Type B pancreatic cell (in vitro differentiated cells): ENCODE data around the gene PTPRM. TPM values are rescaled to one million over a fixed set of nuclear protein-coding genes. Genes with fewer than 3 reads are reported as not detected.

Experiments used
- DNase-seq: peaks from one replicate; pipeline ENCODE4 v3.0.0; 2021; ENCODE audit warnings: mixed read lengths; ENCODE audit not compliant: unreplicated experiment; ENCODE audit errors: extremely low spot score
- H3K27ac Mint-ChIP-seq: 2 replicates; pipeline ENCODE4 v1.8.0; 2021; ENCODE audit warnings: mild to moderate bottlenecking, mixed read lengths
- H3K27me3 Mint-ChIP-seq: 2 replicates; pipeline ENCODE4 v1.8.0; 2021; ENCODE audit warnings: mixed read lengths
- H3K36me3 Mint-ChIP-seq: 2 replicates; pipeline ENCODE4 v1.8.0; 2021; ENCODE audit warnings: mixed read lengths
- H3K4me1 Mint-ChIP-seq: one replicate; pipeline ENCODE4 v1.8.0; 2021; ENCODE audit warnings: mixed read lengths; ENCODE audit not compliant: unreplicated experiment
- H3K4me3 Mint-ChIP-seq: 2 replicates; pipeline ENCODE4 v1.8.0; 2021; ENCODE audit warnings: mild to moderate bottlenecking, mixed read lengths
- H3K9me3 Mint-ChIP-seq: 2 replicates; pipeline ENCODE4 v1.8.0; 2021; ENCODE audit warnings: mixed read lengths
- CTCF ChIP-seq: fragments of 200-600 bp; sonication (generic); conservative IDR thresholded peaks from 2 replicates; pipeline ENCODE4 v1.5.0; 2021; ENCODE audit warnings: antibody characterized with exemption, mild to moderate bottlenecking
- total RNA-seq: library from RNA; stranded (reverse); gene quantifications from 2 replicates; pipeline ENCODE4 v1.2.1, GENCODE V29; 2021; ENCODE audit warnings: low replicate concordance

The PTPRM gene
- total RNA-seq, 1 donor from 2014 or later = 18.6 TPM

- Mint-ChIP-seq H3K4me1 (peaks cover 12% of the 10 kb centered on the region), H3K9me3 (no peaks in the 10 kb centered on the region), H3K36me3 (no peaks in the 10 kb centered on the region), H3K27me3 (peaks cover 17% of the 10 kb centered on the region), H3K27ac (no peak overlapping the region), H3K4me3 (no peak overlapping the region)
- DNase-seq = no peak
- TF ChIP-seq CTCF = no peak
These were observed 46.9 kb downstream of the PTPRM start for GRCh38 chr18:7614042-7614441.

GRCh38 chr18:7615840-7616239, 48.7 kb downstream of the PTPRM start:
- Mint-ChIP-seq H3K4me3 (no peak overlapping the region), H3K4me1 (peaks cover 13% of the 10 kb centered on the region), H3K9me3 (no peaks in the 10 kb centered on the region), H3K27ac (no peak overlapping the region), H3K36me3 (no peaks in the 10 kb centered on the region), H3K27me3 (peaks cover 20% of the 10 kb centered on the region)
- DNase-seq = no peak
- TF ChIP-seq CTCF = no peak

- TF ChIP-seq CTCF = no peak
- H3K36me3 Mint-ChIP-seq = no peaks in the 10 kb centered on the region
- H3K4me3 Mint-ChIP-seq = no peak overlapping the region
- no peaks in the 10 kb centered on the region for H3K9me3 Mint-ChIP-seq
- H3K27me3 Mint-ChIP-seq = peaks cover 20% of the 10 kb centered on the region
- no peak overlapping the region for H3K27ac Mint-ChIP-seq
- DNase-seq = no peak
- peaks cover 13% of the 10 kb centered on the region for H3K4me1 Mint-ChIP-seq
These were observed 49.5 kb downstream of the PTPRM start for GRCh38 chr18:7616661-7617060.

- H3K27ac Mint-ChIP-seq = no peak overlapping the region
- no peaks in the 10 kb centered on the region for H3K36me3 Mint-ChIP-seq
- no peak for TF ChIP-seq CTCF
- H3K9me3 Mint-ChIP-seq = no peaks in the 10 kb centered on the region
- no peak for DNase-seq
- peaks cover 20% of the 10 kb centered on the region for H3K27me3 Mint-ChIP-seq
- H3K4me1 Mint-ChIP-seq = peaks cover 13% of the 10 kb centered on the region
- no peak overlapping the region for H3K4me3 Mint-ChIP-seq
These were observed 50.8 kb downstream of the PTPRM start for GRCh38 chr18:7617738-7618422.

GRCh38 chr18:7618891-7619442, 51.9 kb downstream of the PTPRM start:
- Mint-ChIP-seq H3K27ac (no peak overlapping the region), H3K4me1 (peaks cover 13% of the 10 kb centered on the region), H3K27me3 (peaks cover 17% of the 10 kb centered on the region), H3K9me3 (no peaks in the 10 kb centered on the region), H3K4me3 (no peak overlapping the region), H3K36me3 (no peaks in the 10 kb centered on the region)
- TF ChIP-seq CTCF = no peak
- no peak for DNase-seq
